SK-N-SH (cell line): ENCODE measurements around the gene MUC5B.

Source experiments
- CTCF ChIP-seq: fragments of 200-600 bp; sonication (generic); IDR thresholded peaks from 2 replicates; pipeline ENCODE4 v1.6.1; 2017; ENCODE audit warnings: antibody characterized with exemption, mild to moderate bottlenecking, moderate library complexity
- RXRA ChIP-seq: IDR thresholded peaks from 2 replicates; pipeline ENCODE4 v1.4.0; 2012; ENCODE audit warnings: low read depth, mild to moderate bottlenecking, borderline replicate concordance
- YY1 ChIP-seq: IDR thresholded peaks from 2 replicates; pipeline ENCODE4 v1.4.0; 2012; ENCODE audit warnings: low read depth, mild to moderate bottlenecking

- TF ChIP-seq RXRA = no peak
- no peak for TF ChIP-seq CTCF
- no peak for TF ChIP-seq YY1
These were observed 72.2 kb downstream of the MUC5B start for GRCh38 chr11:1295086-1295485.
